Pons (tissue), 1 donor: ENCODE results near the gene EFL1.
"Not testable (repeated sequence)": the region's sequence is repeated elsewhere in the genome, so short reads cannot be mapped to it uniquely, and the experiment has no call there.

Experiments
- DNase-seq: peaks from one replicate; pipeline ENCODE4 v3.0.0-alpha.2; 2016; ENCODE audit warnings: low spot score

EFL1 gene

GRCh38 chr15:82196353-82196752 lies 66.2 kb downstream of the EFL1 start:
- DNase-seq, result no peak

GRCh38 chr15:82195818-82196217 lies 66.7 kb downstream of the EFL1 start:
- not testable (repeated sequence) for DNase-seq

GRCh38 chr15:82194488-82194887 lies 68.0 kb downstream of the EFL1 start:
- DNase-seq, result not testable (repeated sequence)

- not testable (repeated sequence) for DNase-seq
Observed at GRCh38 chr15:82193435-82193834, 69.1 kb downstream of the EFL1 start.

GRCh38 chr15:82192394-82192793 lies 70.1 kb downstream of the EFL1 start:
- not testable (repeated sequence) for DNase-seq

- DNase-seq, result peak; percentile 26
Observed at GRCh38 chr15:82186719-82187406, 75.7 kb downstream of the EFL1 start.

GRCh38 chr15:82186161-82186560 lies 76.4 kb downstream of the EFL1 start:
- DNase-seq, result peak; percentile 3

- DNase-seq, result peak; percentile 90
Observed at GRCh38 chr15:82184776-82185175, 77.8 kb downstream of the EFL1 start.

GRCh38 chr15:82184355-82184754 lies 78.2 kb downstream of the EFL1 start:
- no peak for DNase-seq

GRCh38 chr15:82183121-82184031 lies 79.2 kb downstream of the EFL1 start:
- peak; percentile 82 for DNase-seq

- no peak for DNase-seq
Observed at GRCh38 chr15:82181371-82181770, 81.2 kb downstream of the EFL1 start.

GRCh38 chr15:82178061-82178460 lies 84.5 kb downstream of the EFL1 start:
- no peak for DNase-seq

GRCh38 chr15:82177291-82178010 lies 85.1 kb downstream of the EFL1 start:
- DNase-seq, result no peak

GRCh38 chr15:82176542-82176941 lies 86.0 kb downstream of the EFL1 start:
- no peak for DNase-seq

- no peak for DNase-seq
Observed at GRCh38 chr15:82174471-82175235, 87.9 kb downstream of the EFL1 start.

GRCh38 chr15:82173108-82173507 lies 89.4 kb downstream of the EFL1 start:
- no peak for DNase-seq

GRCh38 chr15:82172506-82172905 lies 90.0 kb downstream of the EFL1 start:
- DNase-seq, result no peak

- DNase-seq, result no peak
Observed at GRCh38 chr15:82168757-82169156, 93.8 kb downstream of the EFL1 start.

- DNase-seq, result no peak
Observed at GRCh38 chr15:82168296-82168695, 94.2 kb downstream of the EFL1 start.

GRCh38 chr15:82165948-82166376 lies 96.6 kb downstream of the EFL1 start:
- DNase-seq, result no peak

- no peak for DNase-seq
Observed at GRCh38 chr15:82159922-82160321, 102.6 kb downstream of the EFL1 start.

- DNase-seq, result no peak
Observed at GRCh38 chr15:82158811-82159210, 103.7 kb downstream of the EFL1 start.
